ENCODE data around the gene C5orf22.
"Not testable (repeated sequence)": the region's sequence is repeated elsewhere in the genome, so short reads cannot be mapped to it uniquely, and the experiment has no call there.

The C5orf22 gene

DNA sequence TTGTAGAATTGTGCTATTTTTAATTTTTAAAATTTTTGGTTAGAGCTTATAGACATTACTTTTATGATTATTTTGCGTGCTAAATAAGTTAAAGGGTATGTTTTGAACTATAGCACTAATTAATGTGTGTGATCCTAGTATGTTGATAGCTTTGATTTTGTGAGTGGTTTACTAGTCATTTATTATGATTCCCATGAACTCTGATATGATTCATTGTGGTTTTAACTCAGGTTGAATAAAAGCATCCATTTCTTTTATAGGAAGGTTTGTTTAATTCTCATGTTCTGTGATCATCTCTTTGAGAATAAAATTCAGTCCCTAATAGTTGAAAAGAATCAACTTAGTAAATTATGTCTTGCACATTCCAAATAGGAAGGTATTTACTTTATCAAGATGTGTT, 22.5 kb downstream of the C5orf22 start:
- DNase-seq (ENCODE audit: low spot score), result no peak

- no peak for DNase-seq (ENCODE audit: low spot score)
Observed at GRCh38 chr5:31556461-31556860, 24.4 kb downstream of the C5orf22 start.

GRCh38 chr5:31559942-31560341, 27.8 kb downstream of the C5orf22 start:
- no peak for DNase-seq (ENCODE audit: low spot score)

- no peak for DNase-seq (ENCODE audit: low spot score)
Observed at GRCh38 chr5:31561946-31562345, 29.8 kb downstream of the C5orf22 start.

DNA sequence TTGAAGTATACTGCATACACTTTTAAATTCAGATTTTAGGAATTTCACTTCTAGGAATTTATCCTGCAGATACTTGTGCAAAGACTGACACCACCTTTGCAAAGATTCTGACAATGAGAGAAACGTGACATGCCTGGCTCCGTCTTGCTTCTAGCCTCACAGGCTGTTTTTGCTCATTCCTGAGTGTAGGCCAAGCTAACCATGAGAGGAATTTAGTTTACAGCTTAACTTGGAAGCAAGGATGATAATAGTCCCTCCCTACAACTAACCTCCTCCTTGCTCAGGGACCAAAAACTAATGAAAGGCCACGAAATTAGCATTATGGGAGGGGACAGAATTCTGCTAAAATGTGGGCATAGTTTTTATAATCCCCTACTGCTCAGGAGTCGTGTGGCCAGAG, 31.1 kb downstream of the C5orf22 start:
- no peak for DNase-seq (ENCODE audit: low spot score)

DNA sequence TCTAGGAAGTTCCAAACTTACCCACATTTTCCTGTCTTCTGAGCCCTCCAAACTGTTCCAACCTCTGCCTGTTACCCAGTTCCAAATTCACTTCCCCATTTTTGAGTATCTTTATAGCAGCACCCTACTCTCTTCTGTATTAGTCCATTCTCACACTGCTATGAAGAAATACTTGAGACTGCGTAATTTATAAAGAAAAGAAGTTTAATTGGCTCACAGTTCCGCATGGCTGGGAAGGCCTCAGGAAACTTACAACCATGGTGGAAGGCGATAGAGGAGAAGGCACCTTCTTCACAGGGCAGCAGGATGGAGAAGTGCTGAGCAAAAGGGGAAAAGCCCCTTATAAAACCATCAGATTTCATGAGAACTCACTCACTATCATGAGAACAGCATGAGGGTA, 34.3 kb downstream of the C5orf22 start:
- not testable (repeated sequence) for DNase-seq (ENCODE audit: low spot score)

DNA sequence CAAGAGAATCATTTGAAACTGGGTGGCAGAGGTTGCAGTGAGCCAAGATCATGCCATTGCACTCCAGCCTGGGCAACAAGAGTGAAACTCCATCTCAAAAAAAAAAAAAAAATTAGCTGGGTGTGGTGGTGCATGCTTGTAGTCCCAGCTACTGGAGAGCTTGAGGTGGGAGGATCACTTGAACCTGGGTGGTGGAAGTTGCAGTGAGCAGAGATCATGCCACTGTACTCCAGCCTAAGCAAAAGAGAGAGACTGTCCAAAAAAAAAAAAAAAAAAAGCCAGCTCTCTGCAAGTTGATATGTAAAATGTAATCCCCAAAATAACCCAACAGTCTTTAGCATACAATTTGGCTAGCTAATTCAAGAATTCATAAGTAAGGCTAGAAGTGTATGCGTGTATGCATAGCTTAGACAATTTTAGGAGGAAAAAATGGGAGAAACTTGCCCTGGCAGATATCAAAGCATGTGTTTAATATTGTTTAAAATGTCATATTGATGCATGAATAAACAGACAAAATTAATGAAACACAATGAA, 36.3 kb downstream of the C5orf22 start:
- DNase-seq (ENCODE audit: low spot score), result no peak

GRCh38 chr5:31569068-31569467, 37.0 kb downstream of the C5orf22 start:
- DNase-seq (ENCODE audit: low spot score), result no peak

DNA sequence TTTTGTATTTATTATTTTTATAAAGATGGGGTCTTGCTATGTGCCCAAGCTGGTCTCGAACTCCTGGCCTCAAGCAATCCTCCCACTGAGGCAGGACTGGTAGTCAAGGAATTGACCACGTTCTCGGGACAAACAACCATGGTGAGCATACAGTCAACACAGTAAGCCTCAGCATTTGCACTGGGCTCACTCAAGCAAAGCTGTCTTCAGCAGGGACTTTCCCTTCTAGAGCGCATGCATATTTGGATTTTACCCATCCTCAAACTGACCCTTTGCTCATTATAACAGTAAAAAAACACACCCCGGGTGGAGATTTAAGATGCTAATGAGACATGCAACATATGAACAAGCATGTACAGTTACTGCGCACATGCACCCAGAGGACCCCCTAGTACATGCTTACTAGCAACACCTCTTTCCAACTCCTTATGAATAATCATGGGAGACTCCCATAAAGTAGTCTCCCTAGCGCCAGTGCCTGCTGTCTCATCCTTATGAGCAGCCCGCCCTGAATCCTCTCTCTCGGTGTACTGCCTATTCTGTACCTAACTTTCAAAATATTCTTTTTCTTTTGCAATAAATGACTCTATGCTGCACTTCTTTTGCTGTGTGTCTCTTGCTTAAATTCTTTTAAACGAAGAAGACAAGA, 41.5 kb downstream of the C5orf22 start:
- peak; percentile 40 for DNase-seq (ENCODE audit: low spot score)

DNA sequence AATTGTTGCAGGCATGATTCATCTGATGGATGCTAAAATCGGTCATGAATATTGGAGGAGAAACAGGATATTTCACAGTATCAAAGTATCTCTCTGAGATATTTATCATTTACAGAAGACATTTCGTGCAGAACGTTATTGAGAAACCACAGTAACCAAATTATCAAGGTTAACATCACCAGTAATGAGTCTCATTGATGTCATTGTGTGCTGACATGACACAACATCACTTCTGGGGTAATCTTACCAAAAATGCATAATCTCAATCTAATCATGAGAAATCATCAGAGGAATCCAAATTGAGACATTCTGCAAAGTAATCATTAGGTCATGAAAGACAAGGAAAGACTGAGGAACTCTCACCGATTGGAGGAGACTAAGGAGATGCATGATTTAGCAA, 42.7 kb downstream of the C5orf22 start:
- DNase-seq (ENCODE audit: low spot score), result no peak

- DNase-seq (ENCODE audit: low spot score), result no peak
Observed at GRCh38 chr5:31577438-31577837, 45.3 kb downstream of the C5orf22 start.

DNA sequence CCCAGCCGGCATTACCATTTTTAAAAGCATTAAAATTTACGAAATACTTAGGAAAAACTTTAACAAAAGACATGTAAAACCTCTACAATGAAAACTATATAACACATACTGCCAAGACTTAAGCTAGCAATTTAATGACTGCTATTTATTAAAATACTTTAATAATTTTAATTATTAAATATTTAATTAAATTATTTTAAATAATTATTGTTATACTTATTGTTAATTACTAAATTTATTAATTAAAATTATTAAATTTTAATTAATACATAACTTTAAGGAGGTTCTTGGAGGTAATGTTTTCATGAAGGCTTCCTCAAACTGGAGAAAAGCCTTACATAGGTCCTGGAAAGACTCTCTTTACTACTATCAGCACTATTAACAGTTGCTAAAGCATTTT, 47.5 kb downstream of the C5orf22 start:
- DNase-seq (ENCODE audit: low spot score), result no peak

DNA sequence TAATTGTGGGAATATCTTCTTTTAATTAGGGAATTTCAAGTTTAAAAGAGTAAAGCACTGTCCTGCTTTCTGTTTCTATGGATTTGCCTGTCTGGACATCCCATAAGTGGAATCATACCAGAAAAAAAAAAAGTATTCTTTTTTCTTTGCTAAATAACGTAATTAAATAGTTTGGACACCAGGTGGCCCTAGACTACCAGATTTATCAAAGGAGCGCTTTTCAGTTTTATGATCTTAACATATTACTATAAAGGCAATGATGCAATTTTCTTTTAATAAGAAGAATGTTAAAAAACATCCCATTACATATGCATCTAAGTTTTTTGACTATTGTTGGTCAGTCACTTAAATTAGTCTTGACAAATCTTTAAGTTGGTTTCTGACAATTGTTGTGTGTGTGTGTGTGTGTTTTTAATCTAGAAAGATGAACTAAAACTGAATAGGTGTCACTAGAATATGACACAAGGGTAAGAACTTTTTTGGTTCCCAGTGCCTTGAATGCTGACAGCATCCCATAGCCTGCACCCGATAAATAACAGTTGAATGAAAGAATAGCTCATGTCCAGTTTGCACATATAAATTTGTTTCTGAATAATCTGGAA, 49.5 kb downstream of the C5orf22 start:
- peak; percentile 42 for DNase-seq (ENCODE audit: low spot score)

GRCh38 chr5:31583129-31583528, 51.0 kb downstream of the C5orf22 start:
- DNase-seq (ENCODE audit: low spot score), result no peak

DNA sequence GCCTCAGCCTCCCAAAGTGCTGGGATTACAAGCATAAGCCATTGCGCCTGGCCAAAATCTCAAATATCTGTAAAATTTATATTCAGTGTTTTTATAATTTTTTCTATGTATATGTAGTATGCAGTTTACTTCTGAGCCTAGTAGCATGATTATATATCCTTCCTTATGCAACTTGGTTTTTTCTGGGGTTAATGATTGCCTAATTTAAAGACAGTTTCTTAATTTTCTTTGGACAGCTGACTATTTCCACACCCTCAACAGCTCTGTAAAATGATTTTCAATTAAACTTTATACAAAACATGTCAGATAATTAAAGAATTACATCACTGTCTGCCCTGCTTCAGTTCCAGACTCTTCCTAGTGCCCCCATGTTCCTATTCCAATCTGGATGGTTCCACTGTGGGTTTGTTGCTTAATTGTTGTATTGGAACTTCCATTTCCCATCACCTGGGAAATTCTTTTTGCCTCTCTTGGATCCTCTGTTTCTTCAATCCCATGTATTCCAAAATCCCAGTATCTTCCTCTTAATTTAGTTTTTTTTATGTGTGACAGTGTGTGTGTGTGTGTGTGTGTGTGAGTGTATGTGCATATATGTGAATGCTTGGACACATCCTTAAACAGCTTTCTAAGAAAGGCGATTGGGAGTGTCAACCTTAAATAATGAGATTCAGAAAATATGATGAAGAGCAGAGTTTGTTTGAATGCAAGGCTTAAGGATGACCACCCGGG, 53.2 kb downstream of the C5orf22 start:
- DNase-seq (ENCODE audit: low spot score), result no peak

DNA sequence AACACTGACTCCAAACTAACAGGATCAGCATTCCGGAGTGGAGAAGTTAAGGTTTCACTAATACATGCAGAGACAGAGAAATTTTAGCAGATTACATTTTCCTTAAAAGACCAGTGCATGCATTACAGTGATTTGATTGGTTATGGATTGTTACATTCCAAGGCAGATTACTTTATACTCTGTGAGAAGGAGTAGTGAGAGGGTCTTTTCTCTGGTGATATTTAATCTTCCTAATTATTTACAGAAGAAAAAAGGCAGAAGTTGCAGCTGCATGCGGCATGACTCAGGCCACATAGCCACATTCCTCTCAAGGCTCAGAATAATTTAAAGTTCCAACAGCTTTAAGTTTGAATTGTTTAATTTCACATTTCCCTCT, 53.8 kb downstream of the C5orf22 start:
- peak; percentile 12 for DNase-seq (ENCODE audit: low spot score)

DNA sequence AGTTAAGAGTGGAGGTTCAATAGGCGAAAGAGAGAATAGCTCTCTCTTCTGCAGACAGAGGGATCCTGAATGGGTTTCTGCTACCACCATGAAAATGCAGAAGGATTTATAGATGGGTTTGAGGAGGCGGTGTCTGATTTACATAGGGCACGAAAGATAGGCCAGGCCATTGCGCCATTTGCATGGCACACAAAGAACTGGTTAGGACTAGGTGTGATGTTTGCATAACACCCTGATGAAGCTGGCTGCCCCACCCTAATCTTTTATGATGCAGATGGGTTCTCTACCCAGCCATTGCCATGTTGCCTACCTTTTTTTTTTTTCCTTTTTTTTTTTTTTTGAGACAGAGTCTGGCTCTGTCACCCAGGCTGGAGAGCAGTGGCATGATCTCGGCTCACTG, 55.4 kb downstream of the C5orf22 start:
- no peak for DNase-seq (ENCODE audit: low spot score)

- no peak for DNase-seq (ENCODE audit: low spot score)
Observed at GRCh38 chr5:31593665-31594064, 61.6 kb downstream of the C5orf22 start.

- no peak for DNase-seq (ENCODE audit: low spot score)
Observed at GRCh38 chr5:31596354-31596753, 64.3 kb downstream of the C5orf22 start.

GRCh38 chr5:31598640-31599611, 66.8 kb downstream of the C5orf22 start:
- DNase-seq (ENCODE audit: low spot score), result no peak

DNA sequence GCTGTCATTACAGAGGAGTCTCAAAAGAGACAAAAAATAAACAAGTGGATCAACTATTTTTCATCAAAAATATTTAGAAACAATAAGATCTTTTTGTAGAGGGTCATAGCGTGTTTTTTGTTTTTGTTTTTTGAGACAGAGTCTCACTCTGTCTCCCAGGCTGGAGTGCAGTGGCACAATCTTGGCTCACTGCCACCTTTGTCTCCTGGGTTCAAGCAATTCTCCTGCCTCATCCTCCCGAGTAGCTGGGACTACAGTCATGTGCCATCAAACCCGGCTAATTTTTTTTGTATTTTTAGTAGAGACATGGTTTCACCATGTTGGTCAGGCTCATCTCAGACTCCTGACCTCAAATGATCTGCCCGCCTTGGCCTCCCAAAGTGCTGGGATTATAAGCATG, 70.2 kb downstream of the C5orf22 start:
- DNase-seq (ENCODE audit: low spot score), result not testable (repeated sequence)

GRCh38 chr5:31604240-31604639, 72.1 kb downstream of the C5orf22 start:
- no peak for DNase-seq (ENCODE audit: low spot score)
